GM18502 (cell line): ENCODE data around the gene INPP5A.

Experiments used
- ATAC-seq: cut with Tn5 transposase; IDR thresholded peaks from one replicate; pipeline ENCODE4 v1.9.1; 2021; ENCODE audit warnings: mild to moderate bottlenecking; ENCODE audit not compliant: unreplicated experiment, poor library complexity

Gene INPP5A

GRCh38 chr10:132745511-132745910 lies 207.9 kb downstream of the INPP5A start:
- no peak for ATAC-seq

GRCh38 chr10:132745971-132746370 lies 208.4 kb downstream of the INPP5A start:
- no peak for ATAC-seq

DNA sequence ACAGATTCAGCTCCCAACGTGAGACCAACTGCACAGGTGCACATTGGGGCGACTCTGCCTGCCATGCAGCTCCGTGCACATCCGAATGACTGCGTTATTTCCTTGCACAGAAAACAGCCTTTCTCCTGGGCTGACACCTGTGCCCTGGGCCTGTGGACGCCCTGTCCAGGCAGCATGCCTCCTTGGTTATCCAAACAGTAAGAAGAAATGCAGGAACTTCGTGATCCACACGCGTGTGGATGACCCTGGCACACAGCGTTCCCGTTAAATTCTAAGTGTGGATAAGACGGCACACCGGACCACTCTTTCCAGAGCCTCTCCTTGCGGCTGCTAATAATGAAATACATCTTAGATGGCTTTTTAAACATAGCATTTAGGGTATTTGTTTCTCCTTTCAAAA lies 208.8 kb downstream of the INPP5A start:
- no peak for ATAC-seq

DNA sequence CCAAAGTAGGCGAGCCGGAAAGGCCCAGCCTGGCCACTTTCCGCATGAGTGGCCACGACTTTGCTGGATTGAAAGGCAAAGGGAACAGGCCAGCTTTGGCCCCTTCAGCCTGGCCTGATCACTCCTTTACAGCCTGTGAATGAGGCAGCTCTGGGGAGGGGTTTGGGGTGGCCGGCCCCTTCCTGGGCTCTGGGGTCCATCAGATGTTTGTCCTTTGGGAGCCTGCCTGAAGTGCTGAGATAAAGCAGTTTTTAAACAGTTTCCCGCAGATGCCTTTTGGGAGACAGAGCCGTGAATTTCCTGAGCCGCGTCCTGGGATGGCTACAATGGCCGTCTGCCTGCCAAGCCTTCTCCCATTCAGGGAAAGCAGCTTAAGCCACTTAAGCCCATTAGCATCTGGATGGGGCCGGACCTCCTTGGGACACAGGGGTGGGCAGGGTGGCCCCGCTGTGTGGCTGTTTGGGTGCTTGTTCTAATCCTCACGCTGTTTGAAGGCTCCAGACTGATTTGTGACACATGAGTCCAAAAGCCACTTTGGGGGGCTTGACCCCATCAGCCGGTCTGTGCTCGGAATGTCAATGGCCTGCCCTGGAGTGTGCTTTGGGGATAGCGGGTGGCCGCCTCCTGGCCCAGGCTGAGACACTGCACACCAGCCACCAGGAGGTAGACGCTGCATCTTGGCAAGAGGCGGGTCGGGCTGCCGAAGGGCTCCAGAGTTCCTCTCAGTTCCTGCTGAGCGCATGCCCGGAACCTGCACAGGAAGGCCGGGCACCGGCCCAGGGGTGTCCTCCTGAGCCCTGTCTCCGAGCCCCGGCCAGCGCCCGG lies 209.4 kb downstream of the INPP5A start:
- ATAC-seq: no peak

DNA sequence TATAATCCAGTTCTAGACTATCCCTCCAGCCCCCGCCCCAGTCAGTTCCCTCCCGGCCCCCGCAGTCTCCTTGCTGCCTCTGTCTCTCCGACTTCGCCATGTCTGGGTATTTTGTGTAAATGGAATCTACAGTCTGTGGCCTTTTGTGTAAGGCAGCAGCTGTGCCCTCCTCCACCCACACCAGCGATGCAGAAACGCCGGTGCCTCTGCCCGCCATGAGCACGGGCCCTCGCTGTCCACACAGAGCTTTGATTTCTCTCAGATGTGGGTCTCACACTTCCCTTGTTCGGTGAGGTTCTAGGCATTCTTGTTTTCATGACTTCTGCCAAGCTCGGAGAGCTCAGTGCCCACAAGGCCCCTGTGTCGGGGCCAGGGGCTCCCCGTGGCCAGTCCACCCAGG lies 210.5 kb downstream of the INPP5A start:
- ATAC-seq: no peak

DNA sequence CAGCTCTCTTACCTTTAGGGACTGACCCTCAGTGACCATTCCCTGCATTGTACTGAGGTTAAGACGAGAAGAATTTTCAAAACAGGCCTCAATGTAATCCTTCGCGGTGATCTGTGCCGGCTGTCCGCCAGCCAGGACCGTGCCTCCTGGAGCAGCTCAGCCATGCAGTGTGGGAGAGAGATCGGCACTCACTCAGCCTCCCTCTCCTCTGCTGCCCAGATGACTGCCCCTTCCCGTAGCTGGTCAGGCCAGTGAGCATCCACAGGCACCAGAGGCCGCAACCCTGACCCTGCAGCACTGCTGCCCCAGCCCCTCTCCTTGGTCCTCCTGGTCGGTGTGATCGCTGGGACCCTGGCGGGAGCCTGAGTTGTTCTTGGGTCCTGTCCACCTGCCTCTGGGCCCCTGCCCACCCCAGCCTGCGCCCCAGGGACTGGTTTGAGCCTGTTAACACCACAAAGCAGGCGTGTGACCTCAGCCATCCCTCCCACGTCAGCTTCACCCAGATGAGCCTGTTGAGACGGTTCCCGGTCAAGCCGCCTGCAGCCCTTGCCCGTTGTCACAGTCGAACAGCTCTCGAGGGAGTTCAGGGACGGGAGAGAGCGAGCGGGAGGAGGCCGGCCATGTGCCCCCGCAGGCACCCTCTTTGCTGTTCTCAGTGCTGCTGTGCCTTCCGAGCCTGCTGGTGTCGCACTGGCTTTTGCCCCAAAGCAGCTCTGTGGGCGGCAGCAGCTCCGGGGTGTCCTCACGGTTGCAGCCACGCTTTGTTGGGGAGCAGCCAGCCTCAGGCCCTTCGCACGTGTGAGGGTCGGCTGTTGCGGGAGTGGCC lies 211.2 kb downstream of the INPP5A start:
- ATAC-seq: no peak

- ATAC-seq: no peak
Observed at GRCh38 chr10:132749371-132749795, 211.8 kb downstream of the INPP5A start.

- ATAC-seq: no peak
Observed at GRCh38 chr10:132750936-132751335, 213.3 kb downstream of the INPP5A start.

DNA sequence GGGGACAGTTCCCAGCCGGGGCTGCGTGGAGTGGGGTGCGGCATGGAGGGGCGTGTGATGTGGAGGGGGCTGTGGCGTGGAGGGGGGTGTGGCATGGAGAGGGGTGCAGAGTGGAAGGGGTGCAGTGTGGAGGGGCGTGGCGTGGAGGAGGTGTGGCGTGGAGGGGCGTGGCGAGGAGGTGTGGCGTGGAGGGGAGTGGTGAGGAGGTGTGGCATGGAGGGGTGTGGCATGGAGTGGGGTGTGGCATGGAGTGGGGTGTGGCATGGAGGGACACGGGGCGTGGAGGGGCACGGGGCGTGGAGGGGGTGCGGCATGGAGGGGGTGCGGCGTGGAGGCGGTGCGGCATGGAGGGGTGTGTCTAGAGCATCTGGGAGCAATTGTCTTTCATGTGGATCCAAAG lies 214.8 kb downstream of the INPP5A start:
- ATAC-seq: no peak

- no peak for ATAC-seq
Observed at GRCh38 chr10:132752961-132753360, 215.4 kb downstream of the INPP5A start.

- ATAC-seq: no peak
Observed at GRCh38 chr10:132753596-132753995, 216.0 kb downstream of the INPP5A start.

GRCh38 chr10:132754071-132754470 lies 216.5 kb downstream of the INPP5A start:
- ATAC-seq: no peak

DNA sequence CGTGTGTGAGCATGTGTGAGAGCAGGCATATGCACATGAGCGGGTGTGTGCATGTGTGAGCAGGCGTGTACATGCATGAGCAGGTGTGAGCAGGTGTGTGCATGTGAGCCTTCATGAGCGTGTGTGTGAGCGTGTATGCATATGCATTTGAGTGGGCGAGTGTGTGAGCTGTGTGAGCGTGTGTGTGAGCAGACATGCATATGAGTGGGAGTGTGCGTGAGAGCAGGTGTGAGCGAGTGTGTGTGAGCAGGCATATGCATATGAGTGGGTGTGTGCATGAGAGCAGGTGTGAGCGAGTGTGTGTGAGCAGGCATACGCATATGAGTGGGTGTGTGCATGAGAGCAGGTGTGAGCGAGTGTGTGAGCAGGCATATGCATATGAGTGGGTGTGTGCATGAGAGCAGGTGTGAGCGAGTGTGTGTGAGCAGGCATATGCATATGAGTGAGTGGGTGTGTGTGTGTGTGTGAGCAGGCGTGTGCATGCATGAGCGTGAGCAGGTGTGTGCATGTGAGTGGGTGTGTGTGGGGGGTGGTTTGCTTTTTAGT lies 217.7 kb downstream of the INPP5A start:
- no peak for ATAC-seq

DNA sequence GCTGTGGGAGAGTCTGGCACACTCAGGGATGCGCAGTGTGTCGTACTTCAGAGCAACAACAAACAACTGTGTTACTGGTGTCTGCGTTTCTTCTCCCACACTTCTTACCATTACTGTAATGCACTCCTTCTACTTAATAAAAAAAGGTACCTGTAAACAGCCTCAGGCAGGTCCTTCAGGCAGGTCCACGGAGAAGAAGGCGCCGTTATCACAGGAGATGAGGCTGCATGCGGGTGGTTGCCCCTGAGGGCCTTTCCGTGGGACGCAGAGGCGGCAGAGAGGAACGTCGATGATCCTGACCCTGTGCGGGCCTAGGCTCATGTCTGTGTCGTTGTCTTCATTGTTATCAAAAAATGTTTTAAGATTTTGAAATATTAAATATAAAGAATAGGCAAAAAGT lies 219.0 kb downstream of the INPP5A start:
- ATAC-seq: no peak

DNA sequence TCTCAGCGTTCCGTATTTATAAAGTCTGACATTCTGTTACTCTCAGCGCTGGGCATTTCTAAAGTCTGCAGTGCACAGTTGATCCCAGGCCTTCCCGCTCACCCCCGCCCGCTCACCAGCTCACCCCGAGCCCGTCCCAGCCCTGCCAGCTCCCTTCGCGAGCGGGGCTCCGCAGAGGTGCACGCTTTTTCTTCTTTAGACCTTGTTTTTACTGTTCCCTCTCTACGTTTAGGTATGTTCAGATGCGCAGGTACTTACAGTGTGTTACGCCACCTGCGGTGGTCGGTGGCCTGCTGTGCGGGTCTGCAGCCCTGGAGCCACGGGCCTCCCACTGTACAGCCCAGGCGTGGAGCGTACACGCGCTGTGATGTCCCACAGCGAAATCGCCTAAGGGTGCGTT lies 219.6 kb downstream of the INPP5A start:
- no peak for ATAC-seq

GRCh38 chr10:132758865-132759264 lies 221.3 kb downstream of the INPP5A start:
- ATAC-seq: no peak

- ATAC-seq: no peak
Observed at GRCh38 chr10:132761395-132762060, 223.9 kb downstream of the INPP5A start.

GRCh38 chr10:132762267-132762666 lies 224.7 kb downstream of the INPP5A start:
- ATAC-seq: no peak

- no peak for ATAC-seq
Observed at GRCh38 chr10:132763545-132763944, 226.0 kb downstream of the INPP5A start.

GRCh38 chr10:132764108-132764507 lies 226.5 kb downstream of the INPP5A start:
- ATAC-seq: no peak

DNA sequence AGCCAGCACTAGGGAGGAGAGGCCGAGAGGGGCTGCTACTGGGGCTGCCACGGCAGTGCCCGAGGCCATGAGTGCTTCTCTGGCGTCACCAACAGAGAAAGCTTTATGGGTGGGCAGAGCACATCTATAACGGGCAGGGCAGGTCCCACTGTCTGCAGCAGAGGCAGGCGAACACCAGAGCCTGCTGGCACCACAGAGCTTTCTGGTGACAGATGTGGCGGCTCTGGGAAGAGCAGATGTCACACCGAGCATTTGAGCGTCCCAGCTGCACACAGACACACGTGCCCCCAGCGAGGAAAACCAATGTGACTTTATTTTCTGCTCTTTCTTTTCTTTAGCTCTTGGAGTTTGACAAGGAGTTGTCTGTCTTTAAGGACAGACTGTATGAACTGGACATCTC lies 227.8 kb downstream of the INPP5A start:
- ATAC-seq: no peak
